ENCODE measurements around the gene ANGPTL7. TPM values are rescaled to one million over a fixed set of nuclear protein-coding genes. Genes with fewer than 3 reads are reported as not detected.
A peak's percentile ranks its signal among the peaks of the same experiment; 100 is the strongest.

Gene ANGPTL7, protein sequence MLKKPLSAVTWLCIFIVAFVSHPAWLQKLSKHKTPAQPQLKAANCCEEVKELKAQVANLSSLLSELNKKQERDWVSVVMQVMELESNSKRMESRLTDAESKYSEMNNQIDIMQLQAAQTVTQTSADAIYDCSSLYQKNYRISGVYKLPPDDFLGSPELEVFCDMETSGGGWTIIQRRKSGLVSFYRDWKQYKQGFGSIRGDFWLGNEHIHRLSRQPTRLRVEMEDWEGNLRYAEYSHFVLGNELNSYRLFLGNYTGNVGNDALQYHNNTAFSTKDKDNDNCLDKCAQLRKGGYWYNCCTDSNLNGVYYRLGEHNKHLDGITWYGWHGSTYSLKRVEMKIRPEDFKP
- 0.14 and 0.20 TPM in 2 replicates for total RNA-seq
- long read RNA-seq, partial matches to known transcripts = 0 of 1 reads
- long read RNA-seq, other reads (novel, unspliced or antisense) = 1 of 1 reads

GRCh38 chr1:11188858-11189451 is at the start of gene ANGPTL7:
TSS of gene ANGPTL7 (plus strand) at chr1:11189355. CDS start at chr1:11189580, 225 bp downstream.
- TF ChIP-seq, protein P1, sequence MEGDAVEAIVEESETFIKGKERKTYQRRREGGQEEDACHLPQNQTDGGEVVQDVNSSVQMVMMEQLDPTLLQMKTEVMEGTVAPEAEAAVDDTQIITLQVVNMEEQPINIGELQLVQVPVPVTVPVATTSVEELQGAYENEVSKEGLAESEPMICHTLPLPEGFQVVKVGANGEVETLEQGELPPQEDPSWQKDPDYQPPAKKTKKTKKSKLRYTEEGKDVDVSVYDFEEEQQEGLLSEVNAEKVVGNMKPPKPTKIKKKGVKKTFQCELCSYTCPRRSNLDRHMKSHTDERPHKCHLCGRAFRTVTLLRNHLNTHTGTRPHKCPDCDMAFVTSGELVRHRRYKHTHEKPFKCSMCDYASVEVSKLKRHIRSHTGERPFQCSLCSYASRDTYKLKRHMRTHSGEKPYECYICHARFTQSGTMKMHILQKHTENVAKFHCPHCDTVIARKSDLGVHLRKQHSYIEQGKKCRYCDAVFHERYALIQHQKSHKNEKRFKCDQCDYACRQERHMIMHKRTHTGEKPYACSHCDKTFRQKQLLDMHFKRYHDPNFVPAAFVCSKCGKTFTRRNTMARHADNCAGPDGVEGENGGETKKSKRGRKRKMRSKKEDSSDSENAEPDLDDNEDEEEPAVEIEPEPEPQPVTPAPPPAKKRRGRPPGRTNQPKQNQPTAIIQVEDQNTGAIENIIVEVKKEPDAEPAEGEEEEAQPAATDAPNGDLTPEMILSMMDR (conservative IDR thresholded peaks at IDR 0.05) = no peak
- DNase-seq (ENCODE audit: low read depth, low spot score) = no peak
- H3K27ac Mint-ChIP-seq (ENCODE audit: unreplicated experiment) = peak within 1 kb of the TSS; percentile 88
- H3K36me3 Mint-ChIP-seq (ENCODE audit: low read depth) = peaks cover 8% of the 10 kb centered on the region
- H3K9me3 Mint-ChIP-seq = no peaks in the 10 kb centered on the region
- H3K27me3 Mint-ChIP-seq (ENCODE audit: low read depth) = no peaks in the 10 kb centered on the region
- H3K4me1 Mint-ChIP-seq = peaks cover 28% of the 10 kb centered on the region
- H3K4me3 Mint-ChIP-seq = no peak within 1 kb of the TSS

DNA sequence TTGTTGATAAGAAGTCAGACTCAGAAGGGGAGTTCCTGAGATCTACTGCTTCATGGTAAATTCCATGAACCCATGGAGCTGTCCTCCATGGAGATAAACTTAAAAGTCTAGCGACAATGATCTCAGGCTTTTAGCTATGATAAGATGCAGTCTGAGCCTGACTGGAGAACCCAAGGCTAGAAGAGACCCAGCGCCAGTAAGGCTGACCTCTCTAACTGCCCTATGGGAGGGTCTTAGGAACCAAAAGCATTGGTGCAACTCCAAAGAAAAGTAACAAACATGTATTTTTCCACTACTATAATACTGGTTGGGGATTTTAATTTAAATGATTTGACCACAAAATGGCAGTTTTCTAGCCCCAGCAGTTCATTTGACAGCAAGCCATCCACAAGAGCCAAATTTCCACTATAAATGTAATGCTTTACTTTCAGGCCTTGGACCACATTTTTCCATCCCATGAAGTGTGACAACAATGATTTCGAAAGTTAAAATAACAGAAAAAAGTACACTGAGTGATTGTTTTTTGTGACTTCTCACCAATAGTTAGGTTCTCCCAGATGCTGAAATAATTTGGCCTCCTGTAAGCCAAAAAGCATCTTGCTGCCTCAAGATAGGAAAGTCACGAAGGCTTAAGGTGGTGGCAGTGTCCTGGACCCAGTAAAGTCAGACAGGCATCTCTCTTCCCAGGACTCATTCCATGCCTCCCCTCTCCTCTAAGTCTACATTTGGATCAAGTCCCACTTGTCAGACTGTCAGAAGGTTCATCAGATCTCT is 46.4 kb upstream of the ANGPTL7 start:
- no peaks in the 10 kb centered on the region for H3K27me3 Mint-ChIP-seq (ENCODE audit: low read depth)
- TF ChIP-seq, protein P1 (conservative IDR thresholded peaks at IDR 0.05) = no peak
- H3K27ac Mint-ChIP-seq (ENCODE audit: unreplicated experiment) = no peak overlapping the region
- H3K9me3 Mint-ChIP-seq = no peaks in the 10 kb centered on the region
- no peak for DNase-seq (ENCODE audit: low read depth, low spot score)
- H3K36me3 Mint-ChIP-seq (ENCODE audit: low read depth) = peaks cover 8% of the 10 kb centered on the region
- no peak overlapping the region for H3K4me3 Mint-ChIP-seq
- H3K4me1 Mint-ChIP-seq = no peaks in the 10 kb centered on the region

GRCh38 chr1:11143401-11143800 is 45.8 kb upstream of the ANGPTL7 start:
- Mint-ChIP-seq H3K4me3 (no peak overlapping the region), H3K27ac (ENCODE audit: unreplicated experiment) (no peak overlapping the region), H3K27me3 (ENCODE audit: low read depth) (no peaks in the 10 kb centered on the region), H3K9me3 (no peaks in the 10 kb centered on the region), H3K36me3 (ENCODE audit: low read depth) (peaks cover 8% of the 10 kb centered on the region), H3K4me1 (no peaks in the 10 kb centered on the region)
- no peak for DNase-seq (ENCODE audit: low read depth, low spot score)
- TF ChIP-seq, protein P1 (conservative IDR thresholded peaks at IDR 0.05) = no peak

DNA sequence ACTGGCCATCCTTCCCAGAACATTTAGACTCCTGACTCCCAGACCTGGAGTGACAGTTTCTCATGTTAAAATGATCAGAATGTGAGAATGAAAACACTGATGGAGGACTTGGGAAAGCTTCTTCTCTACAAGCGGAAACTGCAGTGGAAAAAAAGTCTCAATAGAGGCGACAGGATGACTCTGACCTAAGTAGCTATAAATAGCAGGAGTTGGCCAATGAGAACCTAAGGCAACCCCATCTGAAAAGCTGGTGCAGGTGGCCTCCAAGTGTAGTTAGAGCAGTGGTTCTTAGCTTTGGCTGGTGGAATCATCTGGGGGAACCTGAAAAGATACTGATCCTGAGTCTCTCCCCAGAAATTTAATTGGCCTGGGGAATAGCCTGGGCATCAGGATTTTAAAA is 45.2 kb upstream of the ANGPTL7 start:
- H3K9me3 Mint-ChIP-seq = no peaks in the 10 kb centered on the region
- TF ChIP-seq, protein P1 (conservative IDR thresholded peaks at IDR 0.05) = no peak
- no peak overlapping the region for H3K4me3 Mint-ChIP-seq
- peaks cover 8% of the 10 kb centered on the region for H3K36me3 Mint-ChIP-seq (ENCODE audit: low read depth)
- H3K4me1 Mint-ChIP-seq = no peaks in the 10 kb centered on the region
- no peak overlapping the region for H3K27ac Mint-ChIP-seq (ENCODE audit: unreplicated experiment)
- DNase-seq (ENCODE audit: low read depth, low spot score) = no peak
- no peaks in the 10 kb centered on the region for H3K27me3 Mint-ChIP-seq (ENCODE audit: low read depth)

DNA sequence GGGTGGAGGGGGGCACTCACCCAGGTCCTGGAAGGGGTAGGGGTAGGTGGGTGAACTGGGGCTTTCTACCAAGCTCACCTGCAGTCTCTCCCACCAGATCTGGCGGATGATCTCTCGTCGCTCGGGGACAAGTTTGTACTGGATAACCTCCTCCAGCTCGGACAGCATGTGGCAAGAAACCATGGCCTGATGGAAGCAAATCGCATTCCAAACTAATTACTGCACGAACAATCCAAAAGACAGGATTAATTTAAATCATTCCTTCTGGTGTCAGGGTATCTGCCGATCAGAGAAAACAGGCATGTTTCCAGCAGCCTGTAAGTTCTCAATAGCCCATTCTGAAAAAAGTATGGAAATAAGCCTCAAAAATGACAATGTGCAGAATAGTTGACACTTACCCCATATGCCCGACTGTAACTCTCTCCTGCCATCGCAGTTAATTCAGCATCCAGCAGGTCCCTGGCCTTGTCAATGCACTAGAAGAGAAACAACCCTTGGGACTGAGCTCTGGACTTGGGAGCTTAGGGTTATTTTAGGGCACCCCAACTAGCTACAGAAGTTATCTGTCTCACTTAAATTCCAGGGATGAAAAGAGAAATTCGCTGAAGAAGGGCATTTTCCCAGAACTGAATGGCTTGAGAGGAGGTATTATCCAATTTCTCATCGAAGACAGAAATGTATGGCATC is 44.4 kb upstream of the ANGPTL7 start:
- no peaks in the 10 kb centered on the region for H3K4me1 Mint-ChIP-seq
- H3K36me3 Mint-ChIP-seq (ENCODE audit: low read depth) = peaks cover 11% of the 10 kb centered on the region
- H3K27me3 Mint-ChIP-seq (ENCODE audit: low read depth) = no peaks in the 10 kb centered on the region
- no peak for DNase-seq (ENCODE audit: low read depth, low spot score)
- no peak overlapping the region for H3K27ac Mint-ChIP-seq (ENCODE audit: unreplicated experiment)
- TF ChIP-seq, protein P1 (conservative IDR thresholded peaks at IDR 0.05) = no peak
- no peaks in the 10 kb centered on the region for H3K9me3 Mint-ChIP-seq
- H3K4me3 Mint-ChIP-seq = no peak overlapping the region

All from neural crest cell (in vitro differentiated cells).